OCI-LY3 (cell line): Measurements from ENCODE around the gene GUCD1.

Experiments used
- H2AFZ ChIP-seq: fragments of 200-600, 300-600 bp; shearing (Covaris generic); 2 replicates; pipeline ENCODE4 v1.6.0; 2014; ENCODE audit warnings: antibody characterized with exemption, low read depth, low read length
- H3K27ac ChIP-seq: fragments of 200-600, 300-600 bp; sonication (generic); 2 replicates; pipeline ENCODE4 v1.5.1; 2014; ENCODE audit warnings: mild to moderate bottlenecking, low read length, moderate library complexity, mixed read lengths
- H3K27me3 ChIP-seq: fragments of 200-600, 300-600 bp; sonication (generic); 2 replicates; pipeline ENCODE4 v1.6.1; 2014; ENCODE audit warnings: low read depth, low read length, mixed read lengths
- H3K36me3 ChIP-seq: fragments of 200-600, 300-600 bp; sonication (generic); replicated peaks from 2 replicates; pipeline ENCODE3; 2014; ENCODE audit warnings: low read depth, low read length, mixed read lengths
- H3K4me1 ChIP-seq: fragments of 300-600, 200-600 bp; sonication (generic); 2 replicates; pipeline ENCODE4 v1.6.1; 2014; ENCODE audit warnings: low read length, mixed read lengths
- H3K4me2 ChIP-seq: fragments of 200-600, 300-600 bp; sonication (generic); 2 replicates; pipeline ENCODE4 v1.6.1; 2014; ENCODE audit warnings: low read length, mixed read lengths
- H3K4me3 ChIP-seq: fragments of 300-600, 200-600 bp; sonication (generic); 2 replicates; pipeline ENCODE4 v1.5.1; 2014; ENCODE audit warnings: antibody characterized with exemption, mild to moderate bottlenecking, low read length, moderate library complexity
- H3K79me2 ChIP-seq: fragments of 300-600, 200-600 bp; shearing (Covaris generic); 2 replicates; pipeline ENCODE4 v1.6.1; 2014; ENCODE audit warnings: mild to moderate bottlenecking, low read length, mixed read lengths
- H3K9ac ChIP-seq: fragments of 300-600, 200-600 bp; shearing (Covaris generic); 2 replicates; pipeline ENCODE4 v1.6.0; 2014; ENCODE audit warnings: mild to moderate bottlenecking, low read length, moderate library complexity
- H3K9me3 ChIP-seq: fragments of 200-600, 300-600 bp; shearing (Covaris generic); 2 replicates; pipeline ENCODE4 v1.6.1; 2014; ENCODE audit warnings: low read length, mixed read lengths; ENCODE audit not compliant: insufficient read depth
- H4K20me1 ChIP-seq: fragments of 200-600, 300-600 bp; sonication (generic); 2 replicates; pipeline ENCODE4 v1.6.1; 2016; ENCODE audit warnings: low read length, mixed read lengths; ENCODE audit not compliant: insufficient read depth
- EZH2phosphoT487 ChIP-seq: fragments of 200-600 bp; shearing (Covaris generic); IDR thresholded peaks from 2 replicates; pipeline ENCODE4 v1.6.1; 2018; ENCODE audit warnings: antibody characterized with exemption, mixed run types, low read depth
- TF ChIP-seq, protein P1 (sequence below): fragments of 200-600, 300-600 bp; sonication (generic); IDR thresholded peaks from 2 replicates; pipeline ENCODE4 v1.5.1; 2014; ENCODE audit warnings: antibody characterized with exemption, low read length, low read depth

Gene GUCD1

DNA sequence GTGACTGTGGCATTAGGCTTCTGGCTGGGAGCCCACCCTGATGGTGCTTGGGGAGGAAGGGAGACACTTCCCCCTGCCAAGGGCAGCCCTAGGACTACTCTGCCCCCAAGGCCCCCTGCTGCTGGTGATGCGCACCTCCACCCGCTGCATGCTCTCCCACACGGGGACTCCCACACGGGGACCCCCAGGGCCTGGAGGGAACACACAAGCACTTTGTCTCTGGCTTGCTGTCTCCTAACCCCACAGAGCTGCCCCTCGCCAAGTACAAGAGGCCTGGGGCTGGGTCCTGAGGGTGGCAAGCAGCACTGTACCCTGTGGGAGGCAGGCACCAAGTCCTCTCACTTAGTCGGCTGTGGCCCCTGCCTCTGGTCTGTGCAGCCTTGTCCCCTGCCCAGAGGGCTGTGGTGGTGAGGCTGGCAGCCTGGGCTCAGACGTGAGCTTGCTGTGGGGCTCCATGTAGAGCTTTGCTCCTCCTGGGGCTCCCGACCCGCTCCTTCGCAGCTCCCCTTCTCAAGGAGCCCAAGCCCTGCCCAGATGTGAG lies 30.0 kb upstream of the GUCD1 start:
- Histone ChIP-seq H3K36me3 (no peaks in the 10 kb centered on the region), H3K9me3 (no peaks in the 10 kb centered on the region), H3K4me3 (no peak overlapping the region), H4K20me1 (no peaks in the 10 kb centered on the region), H3K9ac (no peak overlapping the region), H3K4me1 (no peaks in the 10 kb centered on the region), H3K79me2 (no peaks in the 10 kb centered on the region), H3K4me2 (no peak overlapping the region), H2AFZ (no peak overlapping the region), H3K27ac (no peak overlapping the region), H3K27me3 (no peaks in the 10 kb centered on the region)
- TF ChIP-seq, protein P1, sequence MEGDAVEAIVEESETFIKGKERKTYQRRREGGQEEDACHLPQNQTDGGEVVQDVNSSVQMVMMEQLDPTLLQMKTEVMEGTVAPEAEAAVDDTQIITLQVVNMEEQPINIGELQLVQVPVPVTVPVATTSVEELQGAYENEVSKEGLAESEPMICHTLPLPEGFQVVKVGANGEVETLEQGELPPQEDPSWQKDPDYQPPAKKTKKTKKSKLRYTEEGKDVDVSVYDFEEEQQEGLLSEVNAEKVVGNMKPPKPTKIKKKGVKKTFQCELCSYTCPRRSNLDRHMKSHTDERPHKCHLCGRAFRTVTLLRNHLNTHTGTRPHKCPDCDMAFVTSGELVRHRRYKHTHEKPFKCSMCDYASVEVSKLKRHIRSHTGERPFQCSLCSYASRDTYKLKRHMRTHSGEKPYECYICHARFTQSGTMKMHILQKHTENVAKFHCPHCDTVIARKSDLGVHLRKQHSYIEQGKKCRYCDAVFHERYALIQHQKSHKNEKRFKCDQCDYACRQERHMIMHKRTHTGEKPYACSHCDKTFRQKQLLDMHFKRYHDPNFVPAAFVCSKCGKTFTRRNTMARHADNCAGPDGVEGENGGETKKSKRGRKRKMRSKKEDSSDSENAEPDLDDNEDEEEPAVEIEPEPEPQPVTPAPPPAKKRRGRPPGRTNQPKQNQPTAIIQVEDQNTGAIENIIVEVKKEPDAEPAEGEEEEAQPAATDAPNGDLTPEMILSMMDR: no peak
- no peak for TF ChIP-seq EZH2phosphoT487

DNA sequence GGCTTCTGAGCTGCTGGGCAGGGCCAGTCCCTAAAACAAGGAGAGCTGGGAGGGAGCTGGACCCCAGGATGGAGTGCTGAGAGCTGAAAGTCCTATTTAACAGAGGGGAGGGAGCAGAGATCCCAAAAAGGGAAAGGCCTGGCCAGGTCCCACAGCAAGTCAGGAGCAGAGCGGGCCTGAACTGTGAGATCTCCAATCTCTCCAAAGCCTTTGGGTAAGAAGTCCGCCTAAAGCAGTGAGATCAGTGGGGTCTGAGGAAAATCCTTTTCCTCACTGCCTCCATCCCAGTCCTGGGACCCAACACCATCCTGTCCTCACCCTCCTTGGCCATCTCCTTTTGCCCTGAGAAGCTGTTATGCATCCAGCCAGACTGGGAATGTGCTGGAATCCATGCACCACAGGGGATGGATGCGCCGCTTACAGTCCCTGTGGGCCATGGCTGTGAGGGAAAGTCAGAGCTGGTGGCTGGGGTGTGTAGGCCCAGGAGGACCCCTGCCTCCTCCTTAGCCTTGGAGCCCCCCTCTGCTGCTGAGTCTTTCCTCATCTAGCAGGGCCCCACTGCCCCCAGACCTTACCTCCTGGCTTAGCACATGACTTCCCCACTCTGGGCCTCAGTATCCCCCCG lies 29.3 kb upstream of the GUCD1 start:
- no peak overlapping the region for H3K9ac ChIP-seq
- no peak overlapping the region for H3K27ac ChIP-seq
- no peaks in the 10 kb centered on the region for H3K27me3 ChIP-seq
- no peak overlapping the region for H3K4me3 ChIP-seq
- TF ChIP-seq EZH2phosphoT487: no peak
- TF ChIP-seq, protein P1: no peak
- no peaks in the 10 kb centered on the region for H3K4me1 ChIP-seq
- H3K9me3 ChIP-seq: no peaks in the 10 kb centered on the region
- no peak overlapping the region for H3K4me2 ChIP-seq
- H3K79me2 ChIP-seq: no peaks in the 10 kb centered on the region
- H3K36me3 ChIP-seq: no peaks in the 10 kb centered on the region
- H2AFZ ChIP-seq: no peak overlapping the region
- no peaks in the 10 kb centered on the region for H4K20me1 ChIP-seq

DNA sequence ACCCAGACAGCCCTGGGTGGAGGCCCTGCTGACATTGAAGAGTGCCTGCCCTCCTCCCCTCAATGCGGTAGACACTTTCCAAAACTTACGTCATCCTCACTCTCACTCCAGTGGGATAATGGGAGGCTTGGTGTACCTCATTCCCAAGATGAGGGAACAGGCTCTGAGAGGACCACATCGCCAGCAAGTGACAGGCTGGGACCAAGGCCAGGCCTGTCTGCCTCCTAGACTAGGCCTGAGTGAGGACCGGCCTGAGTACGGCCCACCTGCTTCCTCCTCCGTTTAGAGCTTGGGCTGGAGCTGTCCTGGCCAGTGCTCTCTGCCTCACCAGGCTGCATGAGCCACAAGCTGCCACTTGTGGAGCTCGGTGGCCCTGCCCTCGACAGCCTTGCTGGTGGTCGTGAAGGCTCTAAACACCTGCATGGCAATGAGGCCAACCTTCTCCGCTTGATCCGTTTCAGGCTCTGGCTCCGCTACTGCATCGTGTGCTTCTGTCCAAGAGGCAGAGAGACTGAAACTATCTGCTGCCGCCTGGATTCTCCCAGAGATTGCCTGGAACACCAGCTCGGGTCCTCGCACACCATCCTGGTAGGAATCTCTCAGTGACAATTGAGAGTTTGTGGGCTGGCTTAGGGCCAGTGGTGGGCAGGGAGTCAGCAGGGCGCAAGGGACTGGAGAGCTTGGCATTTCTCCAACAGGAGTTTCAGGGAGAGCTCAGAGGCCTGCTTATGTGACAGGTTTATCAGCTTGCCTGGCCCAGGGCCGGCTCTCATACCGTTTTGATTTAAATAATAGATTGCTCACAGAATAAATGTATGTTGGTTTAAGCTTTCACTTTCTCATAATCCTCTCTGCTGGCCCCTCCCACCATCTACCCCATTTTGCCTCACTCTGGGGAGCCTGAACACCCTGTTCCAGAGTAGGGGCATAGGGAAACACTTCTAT lies 28.6 kb upstream of the GUCD1 start:
- Histone ChIP-seq H4K20me1 (no peaks in the 10 kb centered on the region), H3K4me2 (no peak overlapping the region), H3K27ac (no peak overlapping the region)

More for the DNA sequence above, 28.6 kb upstream of the GUCD1 start:
- no peaks in the 10 kb centered on the region for H3K27me3 ChIP-seq
- H3K36me3 ChIP-seq: no peaks in the 10 kb centered on the region
- H3K4me3 ChIP-seq: no peak overlapping the region
- no peak overlapping the region for H2AFZ ChIP-seq
- no peak for TF ChIP-seq EZH2phosphoT487
- TF ChIP-seq, protein P1: no peak
- H3K79me2 ChIP-seq: no peaks in the 10 kb centered on the region
- no peaks in the 10 kb centered on the region for H3K4me1 ChIP-seq
- no peak overlapping the region for H3K9ac ChIP-seq
- no peaks in the 10 kb centered on the region for H3K9me3 ChIP-seq
